HG02763 (cell line): Measurements from ENCODE around the gene NMUR2.

Experiments used
- ATAC-seq: cut with Tn5 transposase; IDR thresholded peaks from one replicate; pipeline ENCODE4 v1.9.1; 2021; ENCODE audit warnings: mild to moderate bottlenecking, moderate library complexity; ENCODE audit not compliant: unreplicated experiment

NMUR2 gene

DNA sequence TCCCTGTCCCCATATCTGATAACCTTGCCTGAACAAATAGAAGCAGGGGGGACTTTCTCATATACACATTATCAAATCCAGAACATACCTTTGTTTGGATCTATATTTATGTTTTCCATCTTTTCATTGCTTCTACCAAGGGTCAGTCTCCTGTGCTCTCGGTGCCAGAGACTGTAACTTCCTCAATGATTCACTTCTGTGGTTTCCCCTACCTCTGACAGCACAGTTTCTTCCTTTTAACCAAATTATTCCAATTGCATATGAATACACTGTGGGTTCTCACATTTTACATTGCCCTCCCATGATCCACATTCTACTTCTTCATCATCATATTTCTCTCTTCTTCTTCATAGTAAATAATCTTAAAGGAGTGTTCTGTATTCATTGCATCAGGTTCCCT lies 32.2 kb downstream of the NMUR2 start:
- no peak for ATAC-seq

DNA sequence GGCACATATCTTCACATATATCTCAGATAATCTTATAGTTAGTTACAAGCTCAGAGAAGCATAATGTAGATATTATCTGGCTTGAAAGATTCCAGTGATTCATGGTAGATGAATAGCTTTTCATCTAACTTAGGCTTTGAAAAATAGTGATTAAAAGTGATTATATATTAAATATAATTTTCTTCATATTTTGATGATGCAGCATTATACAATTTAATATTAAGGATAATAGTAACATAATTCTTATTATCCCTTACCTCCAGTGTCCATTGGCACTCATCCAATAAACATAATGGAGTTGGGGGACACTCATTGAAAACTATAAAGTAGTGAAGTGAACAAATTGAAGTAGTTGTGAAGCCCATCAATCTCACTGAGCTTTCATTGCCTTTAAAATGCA lies 35.8 kb downstream of the NMUR2 start:
- no peak for ATAC-seq

DNA sequence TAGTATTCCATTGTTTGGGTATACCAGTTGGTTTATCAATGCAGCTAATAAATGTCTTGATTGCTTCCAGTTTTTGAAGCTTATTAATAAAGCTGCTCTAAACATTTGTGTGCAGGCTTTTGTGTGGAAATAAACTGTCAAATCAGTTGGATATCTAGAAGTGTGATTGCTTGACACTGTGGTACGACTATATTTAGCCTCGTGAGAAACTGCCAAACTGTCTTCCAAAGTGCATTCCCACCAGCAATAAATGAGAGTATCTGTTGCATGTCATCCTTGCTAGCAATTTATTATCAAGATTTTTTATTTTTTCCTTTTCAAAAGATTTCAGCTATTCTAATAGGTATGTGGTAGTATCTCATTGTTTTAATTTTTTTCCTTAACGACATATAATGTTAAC lies 37.5 kb downstream of the NMUR2 start:
- no peak for ATAC-seq

- no peak for ATAC-seq
Observed at GRCh38 chr5:152366716-152367115, 38.4 kb downstream of the NMUR2 start.

GRCh38 chr5:152364899-152365298 lies 40.2 kb downstream of the NMUR2 start:
- no peak for ATAC-seq

DNA sequence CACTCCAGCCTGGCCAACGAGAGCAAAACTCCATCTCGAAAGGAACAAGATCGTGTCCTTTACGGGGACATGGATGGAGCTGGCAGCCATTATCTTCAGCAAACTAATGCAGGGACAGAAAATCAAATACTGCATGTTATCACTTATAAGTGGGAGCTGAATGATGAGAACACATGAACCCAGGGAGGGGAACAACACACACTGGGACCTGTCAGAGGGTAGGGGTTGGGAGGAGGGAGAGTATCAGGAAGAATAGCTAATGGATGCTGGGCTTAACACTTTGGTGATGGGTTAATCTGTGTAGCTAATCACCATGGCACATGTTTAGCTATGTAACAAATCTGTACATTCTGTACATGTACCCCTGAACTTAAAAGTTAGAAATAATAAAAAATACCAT lies 40.9 kb downstream of the NMUR2 start:
- ATAC-seq, result no peak

GRCh38 chr5:152358861-152359568 lies 46.1 kb downstream of the NMUR2 start:
- no peak for ATAC-seq

DNA sequence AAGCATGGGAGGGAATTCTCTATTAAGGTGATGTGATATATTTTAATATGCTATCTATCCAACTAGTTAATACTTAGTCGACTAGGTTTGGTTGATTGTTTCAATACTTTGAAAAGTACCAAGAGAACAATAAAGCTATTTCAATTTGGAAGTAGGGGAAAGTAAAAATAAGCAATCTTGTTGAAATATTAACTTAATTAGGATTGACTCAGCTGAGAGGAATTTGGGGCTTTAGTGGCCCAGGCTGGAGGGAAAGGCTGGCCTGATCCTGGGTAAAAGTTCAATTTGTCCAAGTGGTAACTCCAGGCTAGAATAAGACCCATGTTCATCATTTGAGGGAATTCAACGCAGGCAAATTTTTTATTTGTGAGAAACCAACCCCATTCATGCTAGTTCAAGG lies 48.6 kb downstream of the NMUR2 start:
- ATAC-seq, result no peak

GRCh38 chr5:152355061-152355460 lies 50.0 kb downstream of the NMUR2 start:
- ATAC-seq, result no peak

DNA sequence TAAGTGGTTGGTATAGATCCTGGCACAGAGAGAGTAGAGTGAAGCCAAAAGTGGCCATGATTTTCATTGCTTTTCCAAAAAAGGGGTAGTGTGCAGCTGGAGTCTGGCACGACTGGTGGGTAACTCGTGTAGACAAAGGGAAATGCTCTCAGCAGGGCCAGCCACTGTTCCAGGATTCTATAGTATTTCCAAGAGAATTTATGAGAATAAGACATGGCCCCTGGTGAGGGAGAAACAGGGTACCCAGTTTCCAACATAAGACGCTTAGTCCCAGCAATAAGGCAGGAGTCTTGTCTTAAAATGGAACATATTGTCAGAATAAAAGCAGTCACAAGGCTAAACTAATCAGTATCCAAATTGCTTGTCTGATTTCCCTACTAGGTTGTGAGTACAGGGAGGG lies 52.1 kb downstream of the NMUR2 start:
- ATAC-seq, result no peak

DNA sequence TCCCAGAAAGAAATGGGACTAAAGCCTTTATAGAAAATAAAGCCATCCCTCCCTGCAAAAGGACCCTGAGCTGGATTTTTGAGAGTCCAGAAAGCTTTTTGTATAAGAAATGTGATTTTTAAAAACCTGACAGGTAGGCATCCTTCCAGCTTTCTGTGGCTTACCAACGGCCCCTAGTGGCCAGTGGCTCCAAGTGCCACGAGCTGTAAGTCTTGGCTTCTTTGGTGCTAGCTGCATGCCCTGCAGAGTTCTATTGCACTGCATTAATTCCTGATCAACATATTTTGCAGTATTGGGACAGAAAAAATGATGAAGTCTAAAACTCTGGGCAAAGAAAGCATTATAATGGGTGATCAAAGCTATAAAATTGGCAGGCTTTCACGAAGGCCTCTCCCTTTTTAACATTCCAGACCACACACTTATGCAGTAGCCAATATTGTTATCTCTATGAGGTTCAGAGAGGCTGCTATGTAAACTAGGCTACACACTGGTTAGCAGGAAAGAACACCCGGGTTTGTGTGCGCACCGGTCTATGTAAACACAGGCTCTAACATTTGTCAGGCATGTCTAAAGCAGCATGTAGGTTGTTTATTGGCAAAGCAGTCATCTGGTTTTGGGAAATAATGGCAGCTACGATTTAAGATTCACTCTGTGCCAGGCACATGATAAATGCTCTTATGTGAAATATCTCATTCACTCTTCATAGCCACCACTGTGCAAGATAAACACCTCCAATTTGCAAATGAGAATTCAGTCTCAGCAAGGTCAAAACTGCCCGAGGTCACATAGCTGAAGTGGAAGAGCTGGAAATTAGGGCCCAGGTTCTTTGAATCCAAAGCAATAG lies 55.2 kb downstream of the NMUR2 start:
- ATAC-seq, result peak; percentile 88
